OCI-LY3 (cell line): ENCODE data around the gene MCM3AP.

Experiments
- H2AFZ ChIP-seq: fragments of 200-600, 300-600 bp; shearing (Covaris generic); 2 replicates; pipeline ENCODE4 v1.6.0; 2014; ENCODE audit warnings: antibody characterized with exemption, low read depth, low read length
- H3K27ac ChIP-seq: fragments of 200-600, 300-600 bp; sonication (generic); 2 replicates; pipeline ENCODE4 v1.5.1; 2014; ENCODE audit warnings: mild to moderate bottlenecking, low read length, moderate library complexity, mixed read lengths
- H3K27me3 ChIP-seq: fragments of 200-600, 300-600 bp; sonication (generic); 2 replicates; pipeline ENCODE4 v1.6.1; 2014; ENCODE audit warnings: low read depth, low read length, mixed read lengths
- H3K36me3 ChIP-seq: fragments of 200-600, 300-600 bp; sonication (generic); replicated peaks from 2 replicates; pipeline ENCODE3; 2014; ENCODE audit warnings: low read depth, low read length, mixed read lengths
- H3K4me1 ChIP-seq: fragments of 300-600, 200-600 bp; sonication (generic); 2 replicates; pipeline ENCODE4 v1.6.1; 2014; ENCODE audit warnings: low read length, mixed read lengths
- H3K4me2 ChIP-seq: fragments of 200-600, 300-600 bp; sonication (generic); 2 replicates; pipeline ENCODE4 v1.6.1; 2014; ENCODE audit warnings: low read length, mixed read lengths
- H3K4me3 ChIP-seq: fragments of 300-600, 200-600 bp; sonication (generic); 2 replicates; pipeline ENCODE4 v1.5.1; 2014; ENCODE audit warnings: antibody characterized with exemption, mild to moderate bottlenecking, low read length, moderate library complexity
- H3K79me2 ChIP-seq: fragments of 300-600, 200-600 bp; shearing (Covaris generic); 2 replicates; pipeline ENCODE4 v1.6.1; 2014; ENCODE audit warnings: mild to moderate bottlenecking, low read length, mixed read lengths
- H3K9ac ChIP-seq: fragments of 300-600, 200-600 bp; shearing (Covaris generic); 2 replicates; pipeline ENCODE4 v1.6.0; 2014; ENCODE audit warnings: mild to moderate bottlenecking, low read length, moderate library complexity
- H3K9me3 ChIP-seq: fragments of 200-600, 300-600 bp; shearing (Covaris generic); 2 replicates; pipeline ENCODE4 v1.6.1; 2014; ENCODE audit warnings: low read length, mixed read lengths; ENCODE audit not compliant: insufficient read depth
- H4K20me1 ChIP-seq: fragments of 200-600, 300-600 bp; sonication (generic); 2 replicates; pipeline ENCODE4 v1.6.1; 2016; ENCODE audit warnings: low read length, mixed read lengths; ENCODE audit not compliant: insufficient read depth
- CTCF ChIP-seq: fragments of 200-600, 300-600 bp; sonication (generic); IDR thresholded peaks from 2 replicates; pipeline ENCODE4 v1.5.1; 2014; ENCODE audit warnings: antibody characterized with exemption, low read length, low read depth
- EZH2phosphoT487 ChIP-seq: fragments of 200-600 bp; shearing (Covaris generic); IDR thresholded peaks from 2 replicates; pipeline ENCODE4 v1.6.1; 2018; ENCODE audit warnings: antibody characterized with exemption, mixed run types, low read depth

Gene MCM3AP

GRCh38 chr21:46195595-46196195, 89.7 kb downstream of the MCM3AP start:
- H3K36me3 ChIP-seq: peaks cover 46% of the 10 kb centered on the region
- H3K4me3 ChIP-seq: no peak overlapping the region
- TF ChIP-seq CTCF (no peak), EZH2phosphoT487 (no peak)
- no peaks in the 10 kb centered on the region for H4K20me1 ChIP-seq
- H3K9ac ChIP-seq: no peak overlapping the region
- no peak overlapping the region for H2AFZ ChIP-seq
- no peaks in the 10 kb centered on the region for H3K9me3 ChIP-seq
- no peaks in the 10 kb centered on the region for H3K27me3 ChIP-seq
- H3K4me1 ChIP-seq: no peaks in the 10 kb centered on the region
- no peak overlapping the region for H3K4me2 ChIP-seq
- H3K79me2 ChIP-seq: no peaks in the 10 kb centered on the region; the same call in 1 of the 2 replicates
- no peak overlapping the region for H3K27ac ChIP-seq

GRCh38 chr21:46194374-46195334, 90.8 kb downstream of the MCM3AP start:
- Histone ChIP-seq H3K4me2 (no peak overlapping the region), H3K9ac (no peak overlapping the region), H3K27ac (no peak overlapping the region), H3K4me3 (no peak overlapping the region), H3K36me3 (peaks cover 36% of the 10 kb centered on the region), H2AFZ (no peak overlapping the region), H3K4me1 (no peaks in the 10 kb centered on the region), H3K27me3 (no peaks in the 10 kb centered on the region), H3K79me2 (no peaks in the 10 kb centered on the region; the same call in 1 of the 2 replicates), H4K20me1 (no peaks in the 10 kb centered on the region), H3K9me3 (no peaks in the 10 kb centered on the region)
- TF ChIP-seq EZH2phosphoT487 (no peak), CTCF (no peak)

GRCh38 chr21:46193829-46194373, 91.5 kb downstream of the MCM3AP start:
- Histone ChIP-seq H3K4me2 (no peak overlapping the region), H3K27me3 (no peaks in the 10 kb centered on the region), H2AFZ (no peak overlapping the region), H3K79me2 (no peaks in the 10 kb centered on the region), H3K9me3 (no peaks in the 10 kb centered on the region), H4K20me1 (no peaks in the 10 kb centered on the region), H3K4me3 (no peak overlapping the region), H3K36me3 (peaks cover 32% of the 10 kb centered on the region), H3K9ac (no peak overlapping the region), H3K4me1 (no peaks in the 10 kb centered on the region), H3K27ac (no peak overlapping the region)
- TF ChIP-seq EZH2phosphoT487 (no peak), CTCF (no peak)
